Measurements from ENCODE around the gene IRF6.

Gene IRF6

DNA sequence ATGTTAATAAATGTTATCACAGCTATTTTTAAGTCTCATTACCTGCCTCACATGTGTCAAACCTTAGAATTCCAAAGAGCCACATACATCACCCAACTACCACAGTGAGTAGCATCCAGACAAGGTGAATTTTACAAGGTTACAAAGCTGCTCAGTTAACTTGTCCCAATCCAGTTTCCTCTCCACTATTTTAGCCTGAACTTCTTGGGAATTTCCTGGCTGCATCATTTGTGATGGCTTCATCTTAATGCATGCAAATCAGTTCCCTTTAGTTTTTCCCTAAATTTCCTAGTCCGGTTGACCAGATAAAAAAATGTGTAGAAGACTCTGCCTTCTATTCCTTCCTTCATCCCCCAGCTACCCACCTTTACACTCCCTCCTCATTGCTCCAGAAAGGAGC is 50.7 kb downstream of the IRF6 start:
- no peak for TF ChIP-seq CTCF (conservative IDR thresholded peaks at IDR 0.05; ENCODE audit: low read depth, low read length)
- no peak for DNase-seq (ENCODE audit: low read depth)
- H3K4me3 ChIP-seq (ENCODE audit: low read depth, low read length): no peak overlapping the region

DNA sequence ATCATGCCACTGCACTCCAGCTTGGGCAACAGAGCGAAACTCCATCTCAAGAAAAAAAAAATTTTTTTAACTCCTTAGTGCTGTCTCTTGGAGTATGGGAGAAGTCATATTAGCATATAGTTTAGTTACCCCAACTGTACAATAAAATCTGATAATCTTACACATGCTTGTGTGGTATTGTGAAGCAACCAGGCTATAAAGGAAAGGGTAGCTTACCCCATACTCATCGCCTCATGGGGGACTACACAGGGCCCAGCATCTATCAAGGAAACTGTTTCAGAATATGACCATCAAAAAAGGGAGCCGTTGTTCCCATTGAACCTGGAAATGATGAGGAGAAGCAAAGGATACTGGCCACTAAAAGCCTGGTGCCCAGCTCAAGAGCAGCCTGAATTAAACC is 53.1 kb downstream of the IRF6 start:
- TF ChIP-seq CTCF (conservative IDR thresholded peaks at IDR 0.05; ENCODE audit: low read depth, low read length): no peak
- H3K4me3 ChIP-seq (ENCODE audit: low read depth, low read length): no peak overlapping the region
- DNase-seq (ENCODE audit: low read depth): no peak

GRCh38 chr1:209751627-209752231 is 54.2 kb downstream of the IRF6 start:
- no peak for DNase-seq (ENCODE audit: low read depth)
- no peak for TF ChIP-seq CTCF (conservative IDR thresholded peaks at IDR 0.05; ENCODE audit: low read depth, low read length)
- H3K4me3 ChIP-seq (ENCODE audit: low read depth, low read length): no peak overlapping the region

DNA sequence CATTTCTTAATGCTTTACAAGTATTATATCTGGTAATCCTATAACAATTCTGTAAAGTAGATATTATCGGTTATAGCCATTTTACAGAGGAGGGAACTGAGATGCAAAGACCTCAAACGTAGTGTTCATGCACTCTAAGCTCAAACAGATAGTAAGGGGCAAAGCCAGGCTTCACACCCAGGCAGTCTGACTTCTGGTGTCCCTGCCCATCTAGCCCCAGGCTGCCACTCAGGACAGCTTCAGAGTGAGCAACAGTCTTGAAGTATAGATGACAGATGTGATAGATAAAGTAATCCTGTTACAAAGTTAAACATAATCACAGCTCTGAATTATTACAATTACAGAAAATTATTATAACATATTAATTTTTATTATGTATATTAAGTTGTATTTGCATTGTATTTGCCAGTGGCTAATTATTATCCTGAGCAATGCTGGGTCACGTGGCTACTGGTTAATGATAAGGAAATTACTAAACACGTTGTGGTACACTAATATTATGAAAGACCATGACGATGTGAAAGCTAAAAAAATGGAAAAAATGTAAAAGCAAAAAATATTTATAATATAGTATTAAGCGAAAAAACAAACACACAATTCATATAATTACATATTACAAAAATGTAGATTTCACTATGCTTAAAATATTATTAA is 56.1 kb downstream of the IRF6 start:
- no peak for DNase-seq (ENCODE audit: low read depth)
- TF ChIP-seq CTCF (conservative IDR thresholded peaks at IDR 0.05; ENCODE audit: low read depth, low read length): no peak
- H3K4me3 ChIP-seq (ENCODE audit: low read depth, low read length): no peak overlapping the region

GRCh38 chr1:209749205-209749604 is 56.7 kb downstream of the IRF6 start:
- no peak for TF ChIP-seq CTCF (conservative IDR thresholded peaks at IDR 0.05; ENCODE audit: low read depth, low read length)
- DNase-seq (ENCODE audit: low read depth): no peak
- no peak overlapping the region for H3K4me3 ChIP-seq (ENCODE audit: low read depth, low read length)

GRCh38 chr1:209748620-209749019 is 57.3 kb downstream of the IRF6 start:
- no peak for DNase-seq (ENCODE audit: low read depth)
- H3K4me3 ChIP-seq (ENCODE audit: low read depth, low read length): no peak overlapping the region
- no peak for TF ChIP-seq CTCF (conservative IDR thresholded peaks at IDR 0.05; ENCODE audit: low read depth, low read length)
